Measurements from ENCODE around the gene PRELID1.
"Not testable (repeated sequence)": the region's sequence is repeated elsewhere in the genome, so short reads cannot be mapped to it uniquely, and the experiment has no call there.

Gene PRELID1, protein sequence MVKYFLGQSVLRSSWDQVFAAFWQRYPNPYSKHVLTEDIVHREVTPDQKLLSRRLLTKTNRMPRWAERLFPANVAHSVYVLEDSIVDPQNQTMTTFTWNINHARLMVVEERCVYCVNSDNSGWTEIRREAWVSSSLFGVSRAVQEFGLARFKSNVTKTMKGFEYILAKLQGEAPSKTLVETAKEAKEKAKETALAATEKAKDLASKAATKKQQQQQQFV

DNA sequence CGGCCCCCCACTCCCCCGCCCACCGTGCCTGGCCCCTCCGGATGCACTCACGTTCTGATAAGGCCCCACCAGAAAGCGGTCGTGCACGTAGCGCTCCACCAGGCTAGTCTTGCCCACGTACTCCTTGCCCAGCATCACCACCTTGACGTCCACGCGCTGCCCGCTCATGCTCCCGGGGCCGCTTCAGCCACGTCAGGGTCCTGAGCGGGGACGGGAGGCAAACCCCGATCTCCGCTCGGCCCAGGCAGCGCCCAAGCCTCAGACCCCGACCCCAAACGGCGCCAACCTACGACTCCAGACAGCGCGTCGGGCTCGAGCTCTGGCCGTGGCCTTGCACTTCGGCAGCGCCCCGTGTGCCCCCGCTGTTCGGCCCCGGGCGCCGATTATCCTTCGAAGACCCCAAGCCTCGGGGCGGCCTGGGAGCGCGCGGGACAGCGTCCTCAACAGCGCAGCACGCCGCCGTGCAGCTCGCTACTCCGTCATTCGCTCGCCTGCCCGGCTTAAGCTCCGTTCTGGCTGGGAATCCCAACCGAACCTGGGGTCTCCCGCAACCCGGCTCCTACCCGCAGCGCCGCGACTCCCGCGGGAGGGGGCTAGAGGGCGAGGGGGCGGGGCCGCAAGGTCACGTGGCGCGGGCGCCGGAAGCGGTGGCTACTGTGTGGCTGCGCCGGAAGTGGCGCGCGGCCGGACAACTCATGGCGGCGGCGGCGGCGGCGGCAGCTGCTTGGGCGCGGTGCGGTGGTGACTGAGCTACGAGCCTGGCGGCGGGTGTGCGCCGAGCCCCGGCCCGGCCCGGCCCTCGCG lies at the start of gene PRELID1, which contains the start of gene RAB24:
TSS of gene PRELID1 (plus strand) at position 679 of the 804 bp plus-strand sequence. CDS start 187 bp downstream, outside the sequence.
TSS of gene RAB24 (minus strand) at position 599 of the 804 bp plus-strand sequence. CDS start at position 168, 431 bp downstream.
- peak; percentile 81 for DNase-seq (ENCODE audit: low spot score)

DNA sequence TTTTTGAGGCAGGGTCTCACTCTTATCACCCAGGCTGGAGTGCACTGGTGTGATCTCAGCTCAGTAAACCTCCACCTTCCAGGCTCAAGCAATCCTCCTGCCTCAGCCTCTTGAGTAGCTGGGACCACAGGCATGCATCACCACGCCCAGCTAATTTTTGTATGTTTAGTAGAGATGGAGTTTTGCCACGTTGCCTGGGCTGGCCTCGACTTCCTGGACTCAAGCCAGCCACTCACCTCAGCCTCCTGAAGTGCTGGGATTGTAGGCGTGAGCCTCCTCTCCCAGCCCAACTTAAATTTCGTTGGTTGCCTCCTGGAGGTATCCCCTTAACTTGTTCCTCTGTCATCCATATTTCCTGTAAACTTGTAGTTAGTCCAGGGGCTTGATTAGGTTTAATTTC lies 47.3 kb upstream of the PRELID1 start:
- no peak for DNase-seq (ENCODE audit: low spot score)

DNA sequence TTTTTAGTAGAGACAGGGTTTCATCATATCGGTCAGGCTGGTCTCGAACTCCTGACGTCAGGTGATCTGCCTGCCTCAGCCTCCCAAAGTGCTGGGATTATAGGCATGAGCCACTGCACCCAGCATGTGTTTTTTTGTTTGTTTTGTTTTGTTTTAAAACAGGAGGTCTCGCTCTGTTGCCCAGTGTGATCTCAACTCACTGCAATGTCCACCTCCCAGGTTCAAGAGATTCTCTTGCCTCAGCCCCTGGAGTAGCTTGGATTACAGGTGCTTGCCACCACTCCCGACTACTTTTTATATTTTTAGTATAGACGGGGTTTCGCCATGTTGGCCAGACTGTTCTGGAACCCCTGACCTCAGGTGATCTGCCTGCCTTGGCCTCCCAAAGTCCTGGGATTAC lies 44.9 kb upstream of the PRELID1 start:
- DNase-seq (ENCODE audit: low spot score) = not testable (repeated sequence)

DNA sequence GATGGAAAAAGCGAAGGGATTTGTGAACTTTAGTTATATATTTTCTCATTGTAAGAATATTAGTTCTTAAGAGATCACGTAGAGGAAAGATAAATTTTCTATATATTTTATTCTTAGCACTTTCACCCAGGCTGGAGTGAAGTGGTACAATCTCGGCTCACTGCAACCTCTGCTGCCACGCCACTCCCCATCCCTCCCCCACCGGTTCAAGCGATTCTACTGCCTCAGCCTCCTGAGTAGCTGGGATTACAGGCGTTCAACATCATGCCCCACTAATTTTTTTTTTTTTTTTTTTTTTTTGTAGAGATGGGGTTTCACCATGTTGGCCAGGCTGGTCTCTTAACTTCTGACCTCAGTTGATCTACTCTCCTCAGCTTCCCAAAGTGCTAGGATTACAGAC lies 42.6 kb upstream of the PRELID1 start:
- no peak for DNase-seq (ENCODE audit: low spot score)

DNA sequence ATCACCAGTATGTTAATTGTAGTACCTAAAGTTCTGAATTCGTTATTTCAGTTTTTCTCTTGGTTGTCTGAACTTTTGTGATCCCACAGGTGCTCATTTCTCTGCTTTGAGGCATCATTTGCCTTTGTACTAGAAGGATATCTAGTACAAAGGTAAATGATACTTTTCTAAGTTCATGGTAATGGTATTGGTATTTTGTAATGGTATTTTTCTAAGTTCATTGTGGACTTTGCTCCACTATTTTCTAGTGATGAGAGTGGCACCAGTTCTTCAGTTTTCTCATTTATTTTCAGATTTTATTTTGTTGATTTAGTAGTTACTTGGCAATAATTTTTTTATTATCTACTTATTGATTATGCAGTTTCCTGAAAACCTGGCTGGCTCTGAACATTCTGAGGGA lies 42.1 kb upstream of the PRELID1 start:
- DNase-seq (ENCODE audit: low spot score) = no peak

DNA sequence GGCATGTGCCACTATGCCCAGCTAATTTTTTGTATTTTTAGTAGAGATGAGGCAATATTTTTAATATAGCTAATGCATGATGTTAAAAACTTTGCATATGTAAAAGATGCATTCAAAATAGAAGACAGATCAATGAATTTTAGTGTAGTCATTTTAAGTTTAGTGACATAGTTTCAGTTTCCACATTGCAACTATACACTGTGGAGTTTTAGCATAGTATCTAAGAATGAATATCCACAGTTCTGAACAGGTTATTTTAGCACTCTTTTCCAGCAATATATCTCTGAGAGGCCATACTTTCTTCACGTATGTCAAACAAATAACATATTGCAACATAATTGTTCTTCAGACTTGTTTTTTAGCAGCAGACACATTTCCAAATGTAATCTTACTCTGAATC lies 39.4 kb upstream of the PRELID1 start:
- no peak for DNase-seq (ENCODE audit: low spot score)

DNA sequence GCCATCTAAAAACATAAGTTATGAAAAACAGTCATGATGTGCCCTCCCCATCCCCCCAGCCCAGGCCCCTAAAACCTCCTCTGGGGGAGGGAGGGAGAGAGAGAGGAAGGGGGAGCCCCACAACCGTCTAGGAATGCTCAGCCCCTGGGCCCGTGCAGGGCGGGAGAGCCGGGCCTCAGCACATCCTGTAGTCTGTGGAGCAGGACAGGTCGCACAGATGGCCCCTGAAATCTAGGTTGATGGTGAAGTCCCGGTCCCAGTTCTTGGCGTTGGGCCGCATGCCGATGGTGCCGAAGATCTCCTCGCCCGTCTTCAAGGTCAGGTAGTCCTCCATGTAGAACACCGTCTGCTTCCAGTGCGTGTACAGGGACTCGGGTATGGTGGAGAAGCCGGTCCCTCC lies 38.2 kb upstream of the PRELID1 start:
- DNase-seq (ENCODE audit: low spot score) = no peak

DNA sequence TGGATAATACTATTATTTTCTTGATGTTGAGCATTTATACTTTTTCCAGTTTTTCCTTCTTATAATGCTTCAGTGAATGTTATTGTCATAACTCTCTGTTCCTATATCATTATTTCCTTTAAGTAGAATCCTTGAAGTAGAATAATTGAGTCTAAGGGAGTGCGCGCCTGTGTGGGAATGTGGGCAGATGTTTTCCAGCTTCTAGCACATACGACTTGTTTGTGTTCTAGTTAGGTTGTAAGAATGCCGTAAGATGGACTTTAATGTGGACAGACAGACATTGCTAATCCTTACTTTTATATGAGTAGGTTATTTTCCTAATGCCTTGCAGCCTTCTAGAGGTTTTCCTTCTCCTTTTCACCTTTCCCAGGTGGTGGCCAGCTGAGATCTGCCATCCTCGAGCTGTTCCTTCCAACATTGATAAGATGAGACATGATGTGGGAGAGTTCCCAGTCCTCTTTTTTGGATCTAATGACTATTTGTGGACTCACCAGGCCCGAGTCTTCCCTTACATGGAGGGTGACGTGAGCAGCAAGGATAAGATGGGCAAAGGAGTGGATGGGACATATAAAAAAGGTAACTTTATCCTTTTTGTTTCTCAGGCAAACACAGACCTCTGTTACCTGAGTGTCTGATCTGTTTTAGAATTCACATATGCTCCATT lies 34.2 kb upstream of the PRELID1 start:
- no peak for DNase-seq (ENCODE audit: low spot score)

DNA sequence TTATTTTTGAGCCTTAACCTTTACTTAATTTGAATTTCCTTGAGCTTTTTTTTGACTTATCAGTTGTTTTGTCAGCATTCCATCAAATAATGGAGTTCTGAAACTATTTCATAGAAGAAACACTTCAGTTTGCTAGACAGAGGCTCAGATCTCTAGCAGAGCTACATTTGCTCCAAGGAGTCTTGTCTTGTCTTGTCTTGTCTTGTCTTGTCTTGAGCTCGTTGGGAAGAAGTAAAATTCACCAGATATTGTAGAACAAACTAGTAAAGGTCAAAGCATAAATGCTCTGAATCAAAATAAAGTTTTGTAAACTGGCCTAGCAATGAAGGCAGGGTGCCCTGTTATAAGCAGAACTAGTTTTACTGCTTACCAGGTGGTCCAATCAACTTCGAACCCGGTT lies 33.6 kb upstream of the PRELID1 start:
- no peak for DNase-seq (ENCODE audit: low spot score)

DNA sequence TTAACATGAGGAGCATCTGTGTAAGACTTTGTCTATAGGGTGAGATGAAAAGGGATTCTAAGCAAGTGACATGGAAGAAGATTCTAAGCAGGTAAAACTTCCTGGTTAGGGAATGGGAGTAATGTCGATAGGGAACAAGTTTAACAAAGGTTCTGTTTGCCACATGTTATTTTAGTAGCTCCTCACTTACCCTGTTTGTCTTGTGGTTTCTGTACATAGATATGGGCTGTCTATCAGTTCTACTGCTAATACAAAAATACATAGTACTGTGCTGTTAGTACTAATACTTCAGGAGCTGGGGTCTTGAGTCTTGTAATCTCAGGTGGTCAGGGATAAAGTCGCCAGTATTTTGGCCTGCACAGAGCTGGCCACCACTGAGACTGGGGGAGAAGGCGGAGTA lies 32.9 kb upstream of the PRELID1 start:
- no peak for DNase-seq (ENCODE audit: low spot score)

DNA sequence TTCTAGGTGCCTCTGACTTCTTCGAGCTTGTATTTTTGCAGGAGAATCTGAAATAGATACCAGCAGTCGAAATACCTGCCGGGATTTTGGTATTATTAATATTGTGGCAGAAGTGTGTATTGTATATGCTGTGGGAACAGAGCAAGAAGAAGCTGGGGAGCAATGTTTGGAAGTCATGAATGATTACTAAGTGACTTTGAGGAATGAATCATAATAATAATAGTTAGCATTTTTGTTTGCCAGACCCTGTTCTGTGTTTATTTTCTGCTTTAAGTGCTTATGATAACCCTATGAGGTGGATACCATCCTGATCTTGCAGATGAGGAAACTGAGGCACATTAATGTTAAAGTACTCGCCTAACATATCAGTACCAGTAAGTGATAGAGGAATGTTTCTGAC lies 32.5 kb upstream of the PRELID1 start:
- DNase-seq (ENCODE audit: low spot score) = no peak

DNA sequence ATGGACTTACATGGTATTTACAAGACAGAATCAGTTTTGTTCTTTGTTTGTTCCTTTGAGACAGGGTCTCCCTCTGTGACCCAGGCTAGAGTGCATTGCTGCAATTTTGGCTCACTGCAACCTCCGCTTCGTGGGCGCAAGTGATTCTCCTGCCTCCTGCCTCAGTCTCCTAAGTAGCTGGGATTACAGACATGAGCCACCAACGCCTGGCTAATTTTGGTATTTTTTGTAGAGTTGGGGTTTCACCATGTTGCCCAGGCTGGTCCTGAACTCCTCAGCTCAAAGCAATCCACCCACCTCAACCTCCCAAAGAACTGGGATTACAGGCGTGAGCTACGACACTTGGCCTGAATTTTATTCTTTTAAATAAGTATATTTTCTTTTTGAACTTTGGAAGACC lies 27.7 kb upstream of the PRELID1 start:
- no peak for DNase-seq (ENCODE audit: low spot score)

DNA sequence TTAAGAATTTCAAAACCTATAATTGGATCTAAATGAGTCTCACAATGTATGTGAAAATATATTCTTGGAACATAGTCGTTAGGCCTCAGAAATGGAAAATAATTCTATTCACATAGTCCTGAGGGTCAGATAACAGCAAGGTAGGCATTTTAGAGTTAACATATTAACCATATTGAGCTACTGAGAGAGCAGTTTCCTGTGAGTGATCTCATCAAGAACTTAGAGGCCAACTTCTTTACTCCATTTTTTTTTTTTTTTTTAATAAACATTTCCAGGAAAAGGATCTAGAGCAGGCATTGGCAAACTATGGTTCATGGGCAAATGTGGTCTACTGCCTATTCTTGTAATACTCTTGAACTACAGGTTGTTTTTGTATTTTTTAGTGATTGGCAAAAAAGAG lies 26.7 kb upstream of the PRELID1 start:
- no peak for DNase-seq (ENCODE audit: low spot score)

DNA sequence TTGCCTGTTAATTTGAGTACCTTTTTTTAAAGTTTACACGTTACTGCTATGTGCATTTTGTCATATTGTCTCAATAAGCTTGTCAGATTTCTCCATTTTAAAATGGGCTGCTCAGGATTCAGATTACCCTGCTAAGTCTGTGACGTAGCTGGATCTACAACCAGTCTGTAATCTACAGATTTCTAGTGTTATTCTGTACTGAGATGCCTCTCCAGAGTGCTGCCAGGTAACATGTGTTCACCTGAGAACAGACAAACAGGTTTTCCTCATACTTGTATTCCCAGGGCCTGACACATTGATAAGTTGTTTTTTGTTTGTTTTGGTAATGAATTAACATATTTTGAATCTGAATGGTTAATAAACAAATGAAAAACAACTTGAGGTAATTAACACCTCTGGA lies 15.4 kb upstream of the PRELID1 start:
- DNase-seq (ENCODE audit: low spot score) = no peak

DNA sequence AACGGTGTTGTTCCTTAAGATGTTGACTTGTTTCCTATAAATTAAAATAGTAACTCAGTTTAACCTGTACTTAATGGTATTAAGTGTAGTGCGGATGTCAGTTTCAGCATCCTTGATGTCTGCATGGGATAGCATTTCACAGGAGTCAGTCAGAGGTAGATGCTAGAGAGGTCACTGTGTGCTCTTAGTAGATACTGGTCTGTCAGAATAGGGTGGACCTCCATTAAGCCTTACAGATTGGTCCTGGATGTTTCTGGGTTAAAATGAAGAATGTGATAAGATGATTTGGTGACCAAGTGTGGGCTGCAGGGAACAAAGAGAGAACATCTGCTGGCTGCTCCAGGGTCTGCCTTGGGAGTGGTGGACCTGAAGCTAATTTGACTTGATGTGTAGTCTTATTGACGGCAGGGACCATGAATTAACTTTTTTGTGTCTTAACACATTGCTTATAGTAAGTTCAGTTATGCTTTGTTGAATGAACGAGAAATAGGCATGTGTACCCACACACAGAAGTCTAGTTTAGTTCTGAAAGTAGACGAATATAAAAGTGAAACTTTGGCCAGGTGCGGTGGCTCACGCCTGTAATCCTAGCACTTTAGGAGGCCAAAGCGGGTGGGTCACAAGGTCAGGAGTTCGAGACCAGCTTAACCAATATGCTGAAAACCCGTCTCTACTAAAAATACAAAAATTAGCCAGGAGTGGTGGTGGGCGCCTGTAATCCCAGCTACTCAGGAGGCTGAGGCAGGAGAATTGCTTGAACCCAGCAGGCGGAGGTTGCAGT lies 12.6 kb upstream of the PRELID1 start:
- no peak for DNase-seq (ENCODE audit: low spot score)

DNA sequence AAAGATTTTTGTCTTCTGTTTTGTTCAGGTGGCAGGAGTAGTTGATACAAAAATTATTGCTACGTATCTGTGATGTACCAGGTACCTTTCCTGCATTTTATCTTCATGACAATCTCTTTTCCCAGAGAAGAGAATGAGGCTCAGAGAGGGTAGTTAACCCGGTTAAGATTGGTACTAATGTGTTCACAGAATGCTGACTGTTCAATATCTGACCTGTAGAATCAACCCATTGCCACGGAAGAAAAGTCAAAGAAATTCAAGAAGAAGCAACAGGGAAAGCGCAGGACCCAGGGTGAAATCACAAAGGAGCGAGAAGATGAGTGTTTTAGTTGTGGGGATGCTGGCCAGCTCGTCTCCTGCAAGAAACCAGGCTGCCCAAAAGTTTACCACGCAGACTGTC lies 11.9 kb upstream of the PRELID1 start:
- DNase-seq (ENCODE audit: low spot score) = no peak

DNA sequence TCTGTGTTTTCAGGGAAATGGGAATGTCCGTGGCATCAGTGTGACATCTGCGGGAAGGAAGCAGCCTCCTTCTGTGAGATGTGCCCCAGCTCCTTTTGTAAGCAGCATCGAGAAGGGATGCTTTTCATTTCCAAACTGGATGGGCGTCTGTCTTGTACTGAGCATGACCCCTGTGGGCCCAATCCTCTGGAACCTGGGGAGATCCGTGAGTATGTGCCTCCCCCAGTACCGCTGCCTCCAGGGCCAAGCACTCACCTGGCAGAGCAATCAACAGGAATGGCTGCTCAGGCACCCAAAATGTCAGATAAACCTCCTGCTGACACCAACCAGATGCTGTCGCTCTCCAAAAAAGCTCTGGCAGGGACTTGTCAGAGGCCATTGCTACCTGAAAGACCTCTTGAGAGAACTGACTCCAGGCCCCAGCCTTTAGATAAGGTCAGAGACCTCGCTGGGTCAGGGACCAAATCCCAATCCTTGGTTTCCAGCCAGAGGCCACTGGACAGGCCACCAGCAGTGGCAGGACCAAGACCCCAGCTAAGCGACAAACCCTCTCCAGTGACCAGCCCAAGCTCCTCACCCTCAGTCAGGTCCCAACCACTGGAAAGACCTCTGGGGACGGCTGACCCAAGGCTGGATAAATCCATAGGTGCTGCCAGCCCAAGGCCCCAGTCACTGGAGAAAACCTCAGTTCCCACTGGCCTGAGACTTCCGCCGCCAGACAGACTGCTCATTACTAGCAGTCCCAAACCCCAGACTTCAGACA lies 9.6 kb upstream of the PRELID1 start:
- no peak for DNase-seq (ENCODE audit: low spot score)

DNA sequence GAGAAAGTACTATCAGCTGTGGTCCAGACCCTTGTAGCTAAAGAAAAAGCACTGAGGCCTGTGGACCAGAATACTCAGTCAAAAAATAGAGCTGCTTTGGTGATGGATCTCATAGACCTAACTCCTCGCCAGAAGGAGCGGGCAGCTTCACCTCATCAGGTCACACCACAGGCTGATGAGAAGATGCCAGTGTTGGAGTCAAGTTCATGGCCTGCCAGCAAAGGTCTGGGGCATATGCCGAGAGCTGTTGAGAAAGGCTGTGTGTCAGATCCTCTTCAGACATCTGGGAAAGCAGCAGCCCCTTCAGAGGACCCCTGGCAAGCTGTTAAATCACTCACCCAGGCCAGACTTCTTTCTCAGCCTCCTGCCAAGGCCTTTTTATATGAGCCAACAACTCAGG lies 9.0 kb upstream of the PRELID1 start:
- DNase-seq (ENCODE audit: low spot score) = no peak

DNA sequence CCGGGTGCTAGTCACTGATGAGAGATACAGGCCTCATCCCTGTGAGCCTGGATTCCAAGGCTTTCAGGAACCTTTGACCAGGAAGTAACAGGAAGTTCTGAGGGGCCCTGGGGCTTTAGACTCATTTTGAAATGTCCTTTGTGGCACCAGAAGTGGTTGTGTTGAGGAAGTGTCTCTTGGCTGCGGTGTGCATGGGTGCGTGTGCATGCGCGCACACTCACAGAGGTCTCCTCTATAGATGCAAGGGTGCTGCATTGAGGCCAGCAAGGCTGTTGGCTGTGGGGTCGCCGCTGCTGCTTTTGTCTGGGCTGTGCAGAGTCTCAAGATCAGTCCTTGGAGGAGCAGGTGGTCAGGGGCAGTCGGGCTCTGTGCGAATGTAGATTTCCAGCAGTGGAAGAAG lies 7.7 kb upstream of the PRELID1 start:
- no peak for DNase-seq (ENCODE audit: low spot score)

DNA sequence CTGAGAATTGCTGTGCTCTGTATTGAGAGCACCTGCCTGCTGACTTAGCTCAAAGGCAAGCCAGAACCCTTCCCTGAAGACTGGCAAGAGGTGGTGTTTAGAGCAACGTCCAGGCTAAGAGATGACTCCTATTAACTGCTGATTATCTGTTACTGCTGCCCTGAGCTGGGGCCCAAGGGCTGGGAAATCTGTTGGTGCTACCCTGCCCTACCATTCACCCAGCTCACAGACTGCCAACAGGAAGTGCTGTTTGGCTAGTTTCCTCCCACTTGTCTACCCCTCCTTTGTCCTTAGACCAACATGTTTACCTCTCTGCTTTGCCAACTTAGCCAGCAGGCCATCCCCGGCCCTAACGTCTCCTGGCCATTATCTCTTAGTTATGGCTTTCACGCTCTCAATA lies 7.0 kb upstream of the PRELID1 start:
- no peak for DNase-seq (ENCODE audit: low spot score)

DNA sequence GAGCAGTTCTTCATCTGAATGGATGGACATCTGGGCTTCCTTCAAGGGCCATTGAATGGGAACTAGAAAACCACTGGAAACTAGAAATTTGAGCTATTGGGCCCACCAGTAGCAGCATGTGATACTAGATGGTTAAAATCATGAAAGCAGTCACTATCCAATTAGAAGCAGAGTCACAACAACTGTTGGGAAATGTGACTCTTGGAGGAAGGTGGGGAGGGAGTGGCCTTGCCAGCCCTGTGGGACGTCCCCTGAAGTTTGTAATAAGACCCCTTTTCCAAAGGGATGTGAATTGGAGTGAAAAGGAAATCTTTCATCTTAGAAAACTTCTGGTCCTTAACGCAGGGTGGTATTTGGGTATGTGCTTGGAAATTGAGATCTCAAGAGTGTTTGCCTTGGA lies 5.7 kb upstream of the PRELID1 start:
- DNase-seq (ENCODE audit: low spot score) = no peak

DNA sequence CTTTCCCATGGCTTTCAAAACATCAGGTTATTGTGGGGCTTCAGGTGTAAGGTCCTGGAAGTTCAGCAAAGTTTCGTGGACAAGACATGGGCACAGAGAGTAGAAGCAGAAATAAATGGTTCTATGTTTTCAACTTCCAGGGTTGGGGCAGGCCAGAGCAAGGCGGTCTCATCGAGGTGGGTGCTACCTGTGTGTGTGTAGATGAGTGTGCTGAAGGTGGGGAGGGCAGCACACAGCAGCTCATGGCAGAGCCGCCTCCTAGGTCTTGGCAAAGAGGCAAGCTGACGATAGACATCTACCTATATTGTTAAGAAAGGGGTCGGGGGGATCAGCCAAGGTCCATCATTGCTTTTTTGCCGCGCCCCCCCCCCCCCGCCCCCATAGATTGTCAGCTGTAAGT lies 3.9 kb upstream of the PRELID1 start:
- no peak for DNase-seq (ENCODE audit: low spot score)
